Endothelial cell (in vitro differentiated cells): ENCODE measurements around the gene PCSK6. TPM values are rescaled to one million over a fixed set of nuclear protein-coding genes. Genes with fewer than 3 reads are reported as not detected.

ENCODE experiments used
- DNase-seq: peaks from one replicate; pipeline ENCODE4 v3.0.0; 2021; ENCODE audit warnings: low spot score
- H3K27ac Mint-ChIP-seq: one replicate; pipeline ENCODE4 v1.8.0; 2021; ENCODE audit warnings: mixed read lengths, inconsistent platforms; ENCODE audit not compliant: unreplicated experiment
- H3K27me3 Mint-ChIP-seq: one replicate; pipeline ENCODE4 v1.8.0; 2021; ENCODE audit warnings: mild to moderate bottlenecking, moderate library complexity, mixed read lengths, inconsistent platforms; ENCODE audit not compliant: unreplicated experiment
- H3K36me3 Mint-ChIP-seq: one replicate; pipeline ENCODE4 v1.8.0; 2021; ENCODE audit warnings: mild to moderate bottlenecking, low read depth, mixed read lengths, inconsistent platforms; ENCODE audit not compliant: unreplicated experiment
- H3K4me1 Mint-ChIP-seq: one replicate; pipeline ENCODE4 v1.8.0; 2021; ENCODE audit warnings: mild to moderate bottlenecking, mixed read lengths, inconsistent platforms; ENCODE audit not compliant: unreplicated experiment
- H3K4me3 Mint-ChIP-seq: one replicate; pipeline ENCODE4 v1.8.0; 2021; ENCODE audit warnings: mild to moderate bottlenecking, mixed read lengths, inconsistent platforms; ENCODE audit not compliant: unreplicated experiment
- H3K9me3 Mint-ChIP-seq: one replicate; pipeline ENCODE4 v1.8.0; 2021; ENCODE audit warnings: mixed read lengths, inconsistent platforms; ENCODE audit not compliant: unreplicated experiment
- CTCF ChIP-seq: fragments of 200-600 bp; sonication (generic); IDR thresholded peaks from one replicate; pipeline ENCODE4 v1.5.0; 2021; ENCODE audit warnings: antibody characterized with exemption; ENCODE audit not compliant: unreplicated experiment
- total RNA-seq: library from RNA; stranded (reverse); fragmentation: NEBNext Ultra II Directional; extraction: Animal tissue kit (Norgen Biotek cat#: 25700); gene quantifications from one replicate; pipeline ENCODE4 v1.2.1, GENCODE V29; 2021; ENCODE audit not compliant: unreplicated experiment

PCSK6 gene
- total RNA-seq, 1 donor from 2014 or later = 0.13 TPM

- H3K4me1 Mint-ChIP-seq = no peaks in the 10 kb centered on the region
- H3K4me3 Mint-ChIP-seq = no peak overlapping the region
- peaks cover 27% of the 10 kb centered on the region for H3K27me3 Mint-ChIP-seq
- H3K27ac Mint-ChIP-seq = no peak overlapping the region
- DNase-seq = no peak
- H3K9me3 Mint-ChIP-seq = no peaks in the 10 kb centered on the region
- no peaks in the 10 kb centered on the region for H3K36me3 Mint-ChIP-seq
- no peak for TF ChIP-seq CTCF
Observed at GRCh38 chr15:101499863-101500713, 10.6 kb upstream of the PCSK6 start.

- DNase-seq = no peak
- H3K27ac Mint-ChIP-seq = no peak overlapping the region
- H3K9me3 Mint-ChIP-seq = no peaks in the 10 kb centered on the region
- H3K4me1 Mint-ChIP-seq = no peaks in the 10 kb centered on the region
- no peak overlapping the region for H3K4me3 Mint-ChIP-seq
- TF ChIP-seq CTCF = no peak
- peaks cover 27% of the 10 kb centered on the region for H3K27me3 Mint-ChIP-seq
- H3K36me3 Mint-ChIP-seq = no peaks in the 10 kb centered on the region
Observed at GRCh38 chr15:101498717-101499480, 9.4 kb upstream of the PCSK6 start.

GRCh38 chr15:101498076-101498716 lies 8.7 kb upstream of the PCSK6 start:
- H3K4me1 Mint-ChIP-seq = no peaks in the 10 kb centered on the region
- no peak overlapping the region for H3K27ac Mint-ChIP-seq
- no peak for TF ChIP-seq CTCF
- H3K9me3 Mint-ChIP-seq = no peaks in the 10 kb centered on the region
- H3K27me3 Mint-ChIP-seq = peaks cover 27% of the 10 kb centered on the region
- no peak overlapping the region for H3K4me3 Mint-ChIP-seq
- no peak for DNase-seq
- no peaks in the 10 kb centered on the region for H3K36me3 Mint-ChIP-seq

GRCh38 chr15:101497484-101498034 lies 8.1 kb upstream of the PCSK6 start:
- DNase-seq = no peak
- H3K27me3 Mint-ChIP-seq = peaks cover 24% of the 10 kb centered on the region

More at GRCh38 chr15:101497484-101498034, 8.1 kb upstream of the PCSK6 start:
- Mint-ChIP-seq H3K27ac (no peak overlapping the region), H3K4me3 (no peak overlapping the region), H3K36me3 (no peaks in the 10 kb centered on the region), H3K9me3 (no peaks in the 10 kb centered on the region), H3K4me1 (no peaks in the 10 kb centered on the region)
- no peak for TF ChIP-seq CTCF
